Measurements from ENCODE around the gene RIC1.

RIC1 gene

DNA sequence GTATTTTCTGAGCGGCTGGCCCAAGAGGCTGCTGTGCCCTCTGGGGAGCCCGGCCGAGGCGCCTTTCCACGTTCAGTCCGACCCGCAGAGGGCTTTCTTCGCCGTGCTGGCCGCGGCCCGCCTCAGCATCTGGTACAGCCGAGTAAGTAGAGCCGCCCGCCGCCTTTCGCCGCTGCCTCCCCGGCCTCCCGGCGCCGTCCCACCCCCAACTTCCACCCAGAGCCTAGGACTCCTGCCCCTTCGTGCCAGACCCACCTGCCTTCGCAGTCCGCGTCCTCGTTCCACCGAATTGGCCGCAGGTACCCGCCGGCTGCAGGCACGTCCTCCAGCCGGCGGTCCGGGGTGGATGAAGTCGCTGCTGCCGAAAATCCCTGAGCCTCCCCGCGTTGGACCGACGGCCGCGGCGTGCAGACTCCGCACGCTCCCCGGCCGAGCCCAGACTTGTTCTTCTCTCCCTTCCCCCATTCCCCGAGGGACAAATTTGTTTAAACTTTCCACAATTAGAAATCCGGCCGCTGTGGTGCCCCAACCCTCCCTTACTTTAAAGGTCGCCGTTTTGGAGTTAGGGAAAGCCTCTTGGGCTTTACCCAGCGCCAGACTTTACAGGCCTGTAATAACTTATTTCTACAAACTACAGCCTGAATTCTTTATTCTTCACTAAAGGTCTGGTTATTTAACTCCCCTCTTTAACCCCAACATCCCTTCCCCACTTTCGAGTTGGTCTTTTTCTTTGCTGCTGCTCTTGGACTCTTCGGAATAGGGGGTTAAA is 589 bp downstream of the RIC1 start:
- TF ChIP-seq, protein P1, sequence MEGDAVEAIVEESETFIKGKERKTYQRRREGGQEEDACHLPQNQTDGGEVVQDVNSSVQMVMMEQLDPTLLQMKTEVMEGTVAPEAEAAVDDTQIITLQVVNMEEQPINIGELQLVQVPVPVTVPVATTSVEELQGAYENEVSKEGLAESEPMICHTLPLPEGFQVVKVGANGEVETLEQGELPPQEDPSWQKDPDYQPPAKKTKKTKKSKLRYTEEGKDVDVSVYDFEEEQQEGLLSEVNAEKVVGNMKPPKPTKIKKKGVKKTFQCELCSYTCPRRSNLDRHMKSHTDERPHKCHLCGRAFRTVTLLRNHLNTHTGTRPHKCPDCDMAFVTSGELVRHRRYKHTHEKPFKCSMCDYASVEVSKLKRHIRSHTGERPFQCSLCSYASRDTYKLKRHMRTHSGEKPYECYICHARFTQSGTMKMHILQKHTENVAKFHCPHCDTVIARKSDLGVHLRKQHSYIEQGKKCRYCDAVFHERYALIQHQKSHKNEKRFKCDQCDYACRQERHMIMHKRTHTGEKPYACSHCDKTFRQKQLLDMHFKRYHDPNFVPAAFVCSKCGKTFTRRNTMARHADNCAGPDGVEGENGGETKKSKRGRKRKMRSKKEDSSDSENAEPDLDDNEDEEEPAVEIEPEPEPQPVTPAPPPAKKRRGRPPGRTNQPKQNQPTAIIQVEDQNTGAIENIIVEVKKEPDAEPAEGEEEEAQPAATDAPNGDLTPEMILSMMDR (IDR thresholded peaks at IDR 0.05; ENCODE audit: borderline replicate concordance, control extremely low read depth, extremely low read depth, insufficient read depth, missing control alignments) = no peak
- peak; percentile 53 for DNase-seq (ENCODE audit: low spot score)
- in situ Hi-C loops (cut with MboI; ENCODE audit: low sequenced_read_pairs, unreplicated experiment) = no loop called here

DNA sequence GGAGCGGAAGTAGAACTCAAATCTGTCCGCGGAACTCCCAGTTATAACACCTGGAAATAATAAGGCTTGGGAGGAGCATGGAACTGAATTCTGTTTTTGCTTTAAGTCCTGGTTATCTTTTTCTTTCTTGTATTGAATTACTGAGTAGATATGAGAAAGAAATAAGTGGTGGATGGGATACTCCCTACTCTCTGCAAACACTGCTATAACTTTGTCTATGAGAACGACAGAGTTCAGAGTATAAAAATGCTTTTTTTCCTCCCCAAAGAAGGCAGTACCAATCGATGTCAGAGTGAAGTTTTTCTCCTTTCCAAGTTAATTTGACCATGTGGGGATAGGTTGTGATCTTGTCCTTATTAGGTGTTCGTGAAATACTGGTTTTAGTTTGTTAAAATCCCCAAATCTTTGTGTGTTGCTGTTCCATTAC is 1.2 kb downstream of the RIC1 start:
- TF ChIP-seq, protein P1 (IDR thresholded peaks at IDR 0.05; ENCODE audit: borderline replicate concordance, control extremely low read depth, extremely low read depth, insufficient read depth, missing control alignments) = no peak
- in situ Hi-C loops (cut with MboI; ENCODE audit: low sequenced_read_pairs, unreplicated experiment) = no loop called here
- DNase-seq (ENCODE audit: low spot score) = no peak

DNA sequence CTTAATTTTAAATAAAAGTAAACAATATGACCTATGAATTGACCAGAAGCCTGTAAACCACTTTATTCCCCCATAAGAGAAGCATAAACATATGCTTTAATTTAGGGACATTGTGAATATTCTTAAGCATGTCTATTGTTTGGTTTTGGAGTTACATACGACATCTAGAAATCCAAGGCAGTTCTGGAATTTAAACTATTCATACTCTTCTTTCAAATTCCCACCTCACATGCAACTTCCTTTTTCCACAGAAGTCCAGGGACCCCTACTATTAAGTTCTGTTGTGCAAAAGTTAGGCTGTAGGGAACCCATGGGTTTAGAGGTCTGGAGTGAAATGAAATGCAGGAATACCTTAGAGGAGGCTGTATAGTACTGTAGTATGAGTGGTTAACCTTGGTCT is 2.1 kb downstream of the RIC1 start:
- no peak for DNase-seq (ENCODE audit: low spot score)
- in situ Hi-C loops (cut with MboI; ENCODE audit: low sequenced_read_pairs, unreplicated experiment) = no loop called here
- TF ChIP-seq, protein P1 (IDR thresholded peaks at IDR 0.05; ENCODE audit: borderline replicate concordance, control extremely low read depth, extremely low read depth, insufficient read depth, missing control alignments) = no peak

DNA sequence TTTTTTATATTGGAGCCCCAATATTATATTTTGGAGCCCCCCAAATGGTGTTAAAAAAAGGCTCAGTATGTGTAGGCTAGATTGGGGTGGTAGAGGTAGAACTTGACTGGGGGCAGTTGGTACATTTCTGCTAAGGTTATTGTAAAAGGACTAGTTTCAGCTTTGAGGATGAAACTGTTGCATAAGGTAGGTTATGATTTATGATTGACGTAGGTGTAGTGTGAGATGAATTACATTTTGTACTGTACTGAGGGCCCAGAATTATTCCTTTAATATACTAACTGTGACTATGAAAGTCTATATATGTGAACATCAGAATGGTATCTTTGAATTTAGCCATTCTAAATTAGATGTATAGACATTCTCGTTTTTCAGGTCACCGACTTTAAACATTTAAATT is 3.6 kb downstream of the RIC1 start:
- in situ Hi-C loops (cut with MboI; ENCODE audit: low sequenced_read_pairs, unreplicated experiment) = no loop called here
- TF ChIP-seq, protein P1 (IDR thresholded peaks at IDR 0.05; ENCODE audit: borderline replicate concordance, control extremely low read depth, extremely low read depth, insufficient read depth, missing control alignments) = no peak
- no peak for DNase-seq (ENCODE audit: low spot score)

DNA sequence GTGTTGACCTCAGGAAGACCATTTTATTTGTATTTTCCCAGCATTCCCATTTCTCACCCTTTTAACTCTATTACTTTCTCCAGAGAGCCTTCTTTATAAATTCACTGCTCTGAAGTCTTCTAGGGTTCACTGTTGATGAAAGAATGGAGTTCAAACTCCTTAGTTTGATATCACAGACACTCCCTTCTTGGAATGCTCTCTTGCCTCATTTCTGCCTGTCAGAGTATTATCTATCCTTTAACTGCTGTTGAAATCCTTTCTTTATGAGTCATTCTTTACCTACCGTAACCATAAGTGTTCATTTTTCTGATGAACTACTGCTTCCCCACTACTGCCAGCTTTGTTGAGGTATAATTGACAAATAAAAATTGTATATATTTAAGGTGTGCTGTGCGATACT is 4.3 kb downstream of the RIC1 start:
- in situ Hi-C loops (cut with MboI; ENCODE audit: low sequenced_read_pairs, unreplicated experiment) = no loop called here
- TF ChIP-seq, protein P1 (IDR thresholded peaks at IDR 0.05; ENCODE audit: borderline replicate concordance, control extremely low read depth, extremely low read depth, insufficient read depth, missing control alignments) = no peak
- DNase-seq (ENCODE audit: low spot score) = no peak

DNA sequence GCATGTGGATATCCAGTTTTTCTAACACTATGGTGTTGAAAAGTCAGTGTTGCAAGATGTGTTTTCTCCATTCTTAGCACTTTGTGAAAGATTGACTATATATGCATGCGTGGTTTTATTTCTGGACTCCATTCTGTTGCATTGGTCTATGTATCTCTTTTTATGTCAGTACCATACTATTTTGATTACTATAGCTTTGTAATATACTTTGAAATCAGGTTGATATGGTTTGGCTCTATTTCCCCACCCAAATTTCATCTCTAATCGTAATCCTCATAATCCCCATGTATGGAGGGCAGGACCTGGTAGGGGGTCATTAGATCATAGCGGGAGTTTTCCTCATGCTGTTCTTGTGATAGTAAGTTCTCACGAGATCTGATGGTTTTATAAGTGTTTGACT is 6.5 kb downstream of the RIC1 start:
- DNase-seq (ENCODE audit: low spot score) = no peak
- TF ChIP-seq, protein P1 (IDR thresholded peaks at IDR 0.05; ENCODE audit: borderline replicate concordance, control extremely low read depth, extremely low read depth, insufficient read depth, missing control alignments) = no peak
- in situ Hi-C loops (cut with MboI; ENCODE audit: low sequenced_read_pairs, unreplicated experiment) = no loop called here

Measured in GM13976 (cell line).